ENCODE measurements around the gene RHAG. TPM values are rescaled to one million over a fixed set of nuclear protein-coding genes. Genes with fewer than 3 reads are reported as not detected.

The RHAG gene
- total and polyA plus RNA-seq, 2 donors (not counting 1 experiment from before 2014, with no cell fraction given): not detected

GRCh38 chr6:49563006-49563886, 73.4 kb downstream of the RHAG start:
- no peaks in the 10 kb centered on the region for H4K20me1 ChIP-seq (ENCODE audit: control insufficient read depth, extremely low read depth, insufficient read depth, low read length)
- no peaks in the 10 kb centered on the region for H3K4me1 ChIP-seq (ENCODE audit: control insufficient read depth, extremely low read depth, insufficient read depth, low read length)
- DNase-seq (ENCODE audit: low read depth in 2 of 2): no peak
- no peaks in the 10 kb centered on the region for H3K27me3 ChIP-seq (ENCODE audit: control insufficient read depth, insufficient read depth, low read length)
- H3K4me3 ChIP-seq (replicated peaks in 1 of 4; ENCODE audit: control extremely low read depth in 1 of 4, insufficient read depth in 1 of 4, low read depth in 3 of 4, low read length in 4 of 4): no peak overlapping the region
- TF ChIP-seq CTCF (conservative IDR thresholded peaks at IDR 0.05 in 1 of 2, IDR thresholded peaks at IDR 0.05 in 1 of 2; ENCODE audit: low read depth in 1 of 2, low read length in 2 of 2) (no peak), EZH2 (IDR thresholded peaks at IDR 0.05; ENCODE audit: low read length, missing control alignments) (no peak)
- H3K36me3 ChIP-seq (ENCODE audit: control insufficient read depth, insufficient read depth, low read length): no peaks in the 10 kb centered on the region
- H3K9me3 ChIP-seq (ENCODE audit: control insufficient read depth, insufficient read depth, low read depth, low read length): no peaks in the 10 kb centered on the region
- no peak overlapping the region for H3K4me2 ChIP-seq (ENCODE audit: extremely low read depth, insufficient read depth, low read length)
- no peak overlapping the region for H3K9ac ChIP-seq (ENCODE audit: insufficient read depth, low read length)
- H3K79me2 ChIP-seq (ENCODE audit: control insufficient read depth, insufficient read depth, low read length): no peaks in the 10 kb centered on the region
- H2AFZ ChIP-seq (ENCODE audit: low read length): no peak overlapping the region
- no peak overlapping the region for H3K27ac ChIP-seq (ENCODE audit: insufficient read depth, low read length)

GRCh38 chr6:49558238-49558637, 78.4 kb downstream of the RHAG start:
- Histone ChIP-seq H3K4me1 (ENCODE audit: control insufficient read depth, extremely low read depth, insufficient read depth, low read length) (no peaks in the 10 kb centered on the region), H3K79me2 (ENCODE audit: control insufficient read depth, insufficient read depth, low read length) (no peaks in the 10 kb centered on the region), H3K36me3 (ENCODE audit: control insufficient read depth, insufficient read depth, low read length) (no peaks in the 10 kb centered on the region), H3K9me3 (ENCODE audit: control insufficient read depth, insufficient read depth, low read depth, low read length) (no peaks in the 10 kb centered on the region), H4K20me1 (ENCODE audit: control insufficient read depth, extremely low read depth, insufficient read depth, low read length) (no peaks in the 10 kb centered on the region), H3K27me3 (ENCODE audit: control insufficient read depth, insufficient read depth, low read length) (no peaks in the 10 kb centered on the region), H3K4me3 (replicated peaks in 1 of 4; ENCODE audit: control extremely low read depth in 1 of 4, insufficient read depth in 1 of 4, low read depth in 3 of 4, low read length in 4 of 4) (no peak overlapping the region), H3K9ac (ENCODE audit: insufficient read depth, low read length) (no peak overlapping the region), H3K27ac (ENCODE audit: insufficient read depth, low read length) (no peak overlapping the region), H2AFZ (ENCODE audit: low read length) (no peak overlapping the region), H3K4me2 (ENCODE audit: extremely low read depth, insufficient read depth, low read length) (no peak overlapping the region)
- DNase-seq (ENCODE audit: low read depth in 2 of 2): no peak
- no peak for TF ChIP-seq CTCF (conservative IDR thresholded peaks at IDR 0.05 in 1 of 2, IDR thresholded peaks at IDR 0.05 in 1 of 2; ENCODE audit: low read depth in 1 of 2, low read length in 2 of 2)

- no peak overlapping the region for H3K9ac ChIP-seq (ENCODE audit: insufficient read depth, low read length)
- no peak overlapping the region for H3K4me3 ChIP-seq (replicated peaks in 1 of 4; ENCODE audit: control extremely low read depth in 1 of 4, insufficient read depth in 1 of 4, low read depth in 3 of 4, low read length in 4 of 4)
- DNase-seq (ENCODE audit: low read depth in 2 of 2): no peak
- no peaks in the 10 kb centered on the region for H3K4me1 ChIP-seq (ENCODE audit: control insufficient read depth, extremely low read depth, insufficient read depth, low read length)
- no peaks in the 10 kb centered on the region for H3K79me2 ChIP-seq (ENCODE audit: control insufficient read depth, insufficient read depth, low read length)
- H4K20me1 ChIP-seq (ENCODE audit: control insufficient read depth, extremely low read depth, insufficient read depth, low read length): no peaks in the 10 kb centered on the region
- H3K9me3 ChIP-seq (ENCODE audit: control insufficient read depth, insufficient read depth, low read depth, low read length): no peaks in the 10 kb centered on the region
- TF ChIP-seq EZH2 (IDR thresholded peaks at IDR 0.05; ENCODE audit: low read length, missing control alignments) (no peak), CTCF (conservative IDR thresholded peaks at IDR 0.05 in 1 of 2, IDR thresholded peaks at IDR 0.05 in 1 of 2; ENCODE audit: low read depth in 1 of 2, low read length in 2 of 2) (no peak)
- no peak overlapping the region for H3K27ac ChIP-seq (ENCODE audit: insufficient read depth, low read length)
- H3K4me2 ChIP-seq (ENCODE audit: extremely low read depth, insufficient read depth, low read length): no peak overlapping the region
- no peaks in the 10 kb centered on the region for H3K27me3 ChIP-seq (ENCODE audit: control insufficient read depth, insufficient read depth, low read length)
- no peaks in the 10 kb centered on the region for H3K36me3 ChIP-seq (ENCODE audit: control insufficient read depth, insufficient read depth, low read length)
- no peak overlapping the region for H2AFZ ChIP-seq (ENCODE audit: low read length)
These were observed 79.5 kb downstream of the RHAG start for GRCh38 chr6:49557177-49557576.

Data from fibroblast of lung (primary cell).